ENCODE measurements around the gene CAMSAP2.

Gene CAMSAP2

DNA sequence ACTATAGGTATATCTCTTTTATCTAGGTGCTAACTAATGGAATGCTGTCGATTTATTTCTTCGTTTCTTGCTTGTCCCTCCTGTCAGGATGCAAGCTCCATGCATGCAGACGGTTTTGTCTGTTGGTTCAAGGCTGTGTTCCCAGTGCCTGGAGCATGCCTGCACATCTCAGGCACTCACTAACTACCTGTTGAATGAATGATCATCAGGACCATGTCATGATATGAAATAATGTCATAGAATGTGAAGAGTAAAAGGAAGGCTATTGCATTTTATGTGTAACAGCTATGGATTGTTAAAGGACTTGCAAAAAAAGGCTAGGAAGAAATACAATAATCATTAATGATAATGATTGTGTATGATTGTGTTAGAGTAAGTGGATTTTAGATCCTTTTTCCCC lies 138.3 kb downstream of the CAMSAP2 start:
- no peak for DNase-seq (ENCODE audit: low read depth, low spot score)

DNA sequence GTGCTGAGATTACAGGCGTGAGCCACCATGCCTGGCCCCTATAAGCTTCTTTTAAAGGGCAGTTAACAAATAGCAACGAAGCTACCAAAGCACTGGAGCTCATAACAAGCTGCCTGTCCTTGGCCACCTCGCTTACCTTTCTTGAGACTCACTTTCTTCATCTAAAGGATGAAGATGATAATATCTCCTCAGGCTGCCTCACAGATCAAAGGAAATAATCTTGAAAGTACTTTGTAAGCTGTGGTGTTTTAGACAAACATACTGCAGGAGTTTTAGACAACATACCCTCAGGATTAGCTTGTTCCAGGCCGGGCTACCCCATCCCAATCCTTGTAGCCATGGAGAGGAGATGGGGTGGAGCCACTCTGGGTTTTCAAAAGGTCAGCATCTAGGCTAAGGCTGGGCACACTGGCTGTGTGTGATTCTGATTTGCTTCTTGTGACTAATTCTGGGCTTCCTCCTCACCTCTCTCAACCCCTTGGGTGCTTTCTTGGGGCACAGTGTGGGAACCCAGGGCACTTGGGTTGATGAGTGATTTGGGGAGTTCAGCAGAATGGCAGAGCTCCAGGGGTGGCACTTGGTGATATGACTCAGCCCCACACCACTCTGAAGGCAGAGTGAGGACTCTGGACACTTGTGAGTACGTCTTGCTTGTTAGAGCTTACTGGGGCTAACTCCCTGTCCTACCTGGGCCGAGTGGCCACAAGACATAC lies 139.3 kb downstream of the CAMSAP2 start:
- DNase-seq (ENCODE audit: low read depth, low spot score), result no peak

DNA sequence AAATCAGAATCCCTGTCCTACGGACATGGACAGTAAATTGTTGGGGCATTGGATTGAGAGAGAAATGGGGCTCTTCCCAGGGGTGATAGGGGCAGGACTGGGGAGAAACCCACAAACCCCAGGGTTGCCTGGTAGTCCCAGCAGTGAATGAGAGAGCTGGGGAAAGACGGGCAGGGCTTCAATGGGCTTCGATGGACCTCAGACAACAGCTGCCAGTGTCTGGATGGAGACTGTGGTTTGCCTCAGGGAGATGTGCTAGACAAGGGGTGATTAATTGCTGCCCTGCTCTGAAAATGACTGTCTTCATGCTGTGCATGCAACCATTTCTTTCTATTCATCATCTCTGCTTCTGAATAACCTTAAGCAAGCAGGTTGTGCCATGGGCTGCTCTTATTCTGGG lies 141.5 kb downstream of the CAMSAP2 start:
- DNase-seq (ENCODE audit: low read depth, low spot score), result no peak

DNA sequence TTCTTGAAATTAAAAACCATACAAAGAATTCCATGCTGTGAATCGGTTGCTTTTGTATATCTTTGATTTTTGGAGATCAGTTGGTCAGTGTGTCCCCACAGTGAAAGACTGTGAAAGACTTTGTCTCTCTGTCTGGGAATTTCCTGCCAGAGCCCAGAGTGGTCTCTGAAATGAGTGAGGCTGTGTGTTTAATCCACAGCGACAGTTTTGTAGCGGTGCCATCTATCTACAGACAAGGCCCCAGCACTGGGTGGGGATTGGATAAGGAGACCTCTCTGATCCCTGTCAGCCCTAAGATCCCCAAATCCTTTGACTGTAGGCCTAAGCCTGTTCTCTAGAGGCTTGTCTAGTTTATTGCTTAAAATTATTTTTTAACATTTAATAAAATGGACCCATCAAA lies 144.4 kb downstream of the CAMSAP2 start:
- no peak for DNase-seq (ENCODE audit: low read depth, low spot score)

DNA sequence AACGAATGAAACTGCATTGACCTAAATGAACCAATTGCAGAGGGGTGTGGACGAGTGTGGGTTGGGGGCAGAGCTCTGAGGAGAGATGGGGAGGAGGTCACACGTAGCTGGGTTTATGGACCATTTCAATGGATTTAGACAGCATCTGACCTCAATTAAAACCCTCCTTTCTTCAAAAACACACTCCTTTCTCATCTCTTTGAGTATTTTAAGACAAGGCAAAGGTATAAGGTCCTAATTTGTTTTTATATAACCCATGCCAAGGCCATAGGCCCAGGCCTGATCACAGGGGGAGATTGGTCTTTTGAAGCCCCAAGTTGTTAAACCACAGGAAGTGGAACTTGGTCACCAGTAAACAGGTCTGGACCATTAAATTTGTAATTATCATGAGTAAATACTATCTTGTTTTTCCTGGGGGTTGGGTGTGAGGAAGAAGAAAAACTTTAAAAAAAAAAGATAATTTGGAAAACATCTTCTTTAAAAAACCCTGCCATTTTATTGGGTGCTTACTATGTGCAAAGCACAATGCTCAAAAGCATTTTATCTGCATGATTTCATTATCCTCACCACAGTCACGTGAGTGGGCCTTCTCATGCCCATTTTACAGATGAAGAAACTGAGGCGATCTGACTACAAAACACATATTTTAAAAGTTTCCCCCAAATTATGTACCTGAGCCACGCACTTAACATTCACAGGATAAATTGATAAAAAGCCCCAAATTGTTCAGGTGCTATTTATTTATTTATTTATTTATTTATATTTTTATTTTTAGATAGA lies 147.1 kb downstream of the CAMSAP2 start:
- no peak for DNase-seq (ENCODE audit: low read depth, low spot score)

DNA sequence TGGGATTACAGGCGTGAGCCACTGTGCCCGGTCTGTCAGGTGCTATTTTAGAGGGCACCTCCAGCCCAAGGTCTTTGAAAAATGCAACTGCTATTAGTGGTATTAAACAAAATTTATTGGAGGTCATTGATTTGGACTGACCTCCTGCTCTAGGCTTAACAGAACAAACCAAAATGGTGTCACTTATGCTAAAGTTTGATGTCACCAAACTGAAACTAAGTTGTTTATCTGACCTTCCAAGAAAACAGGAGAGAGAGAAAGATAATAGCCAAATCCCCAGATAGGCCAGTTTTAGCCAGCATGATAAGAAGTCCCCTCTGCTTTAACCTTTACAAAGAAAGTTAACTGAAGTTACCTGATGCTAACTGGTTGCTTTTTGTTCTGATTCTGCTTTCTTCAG lies 147.9 kb downstream of the CAMSAP2 start:
- DNase-seq (ENCODE audit: low read depth, low spot score), result no peak

DNA sequence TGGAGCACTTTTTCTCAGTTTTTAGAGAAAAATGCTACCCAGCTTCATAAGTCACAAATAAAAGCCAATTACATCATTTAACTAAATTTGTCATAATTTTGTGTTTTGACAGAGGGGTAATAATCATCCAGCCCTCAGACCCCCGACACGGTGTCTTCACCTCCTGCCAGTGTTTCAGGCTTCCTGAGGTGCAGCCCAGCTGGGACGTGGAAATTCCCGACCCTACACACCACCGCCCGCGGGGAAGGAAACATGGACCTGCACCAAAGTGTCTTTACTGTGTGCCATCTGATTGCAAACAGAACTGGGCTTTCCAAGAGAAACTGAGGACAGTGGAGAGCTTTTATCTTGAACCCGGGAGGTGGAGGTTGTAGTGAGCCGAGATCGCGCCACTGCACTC lies 148.3 kb downstream of the CAMSAP2 start:
- DNase-seq (ENCODE audit: low read depth, low spot score), result no peak

DNA sequence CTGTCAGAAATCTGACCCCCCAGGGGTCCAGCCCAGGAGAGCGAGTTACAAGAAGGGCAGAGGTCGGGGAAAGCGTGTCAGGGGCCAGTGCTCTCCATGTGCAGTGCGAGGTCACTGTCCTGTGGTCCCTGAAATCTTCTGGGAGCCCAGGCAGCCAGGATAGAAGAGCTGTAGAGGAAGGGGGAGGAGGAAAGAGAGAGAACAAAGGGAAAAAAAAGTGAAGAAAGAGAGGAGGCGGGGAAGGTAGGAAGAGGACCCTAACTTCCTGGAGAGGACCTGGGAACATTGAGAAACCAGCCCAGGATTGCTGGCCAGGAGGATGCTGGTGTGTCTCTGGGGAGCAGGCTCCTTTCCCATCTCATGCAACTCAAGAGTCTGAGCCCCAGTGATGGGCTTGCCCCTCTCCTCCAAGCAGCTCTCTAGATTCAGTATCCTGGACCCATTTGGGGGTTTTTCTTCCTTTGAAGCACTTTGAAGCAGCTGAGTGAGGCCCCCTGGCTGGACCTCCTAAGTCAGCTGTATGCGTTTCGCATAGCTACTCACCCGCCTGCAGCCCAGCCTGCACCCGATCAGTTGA lies 149.2 kb downstream of the CAMSAP2 start:
- no peak for DNase-seq (ENCODE audit: low read depth, low spot score)

DNA sequence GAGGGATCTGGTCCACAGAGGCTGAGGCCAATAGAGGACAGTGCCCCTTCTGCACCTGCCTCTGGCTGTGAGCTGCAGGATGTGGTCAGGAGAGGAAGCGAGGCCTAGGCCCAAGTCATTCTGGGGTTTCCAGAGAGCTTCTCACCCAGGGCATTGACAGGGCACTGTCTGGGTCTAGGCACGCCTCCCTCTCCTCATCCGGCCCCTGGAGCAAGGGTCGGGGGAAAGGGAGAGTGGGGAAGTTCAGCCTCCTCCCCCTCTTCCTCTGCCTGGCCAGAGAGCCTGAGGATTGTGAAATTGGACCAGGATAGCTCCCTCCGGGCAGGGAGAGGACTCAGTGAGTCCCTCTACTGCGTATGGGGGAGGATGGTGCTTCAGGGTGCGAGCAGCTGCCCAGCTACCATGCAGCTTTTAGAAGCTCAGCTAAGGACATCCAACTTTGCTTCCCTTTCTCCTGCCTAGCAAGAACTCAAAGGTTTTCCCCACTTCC lies 149.7 kb downstream of the CAMSAP2 start:
- DNase-seq (ENCODE audit: low read depth, low spot score), result no peak

DNA sequence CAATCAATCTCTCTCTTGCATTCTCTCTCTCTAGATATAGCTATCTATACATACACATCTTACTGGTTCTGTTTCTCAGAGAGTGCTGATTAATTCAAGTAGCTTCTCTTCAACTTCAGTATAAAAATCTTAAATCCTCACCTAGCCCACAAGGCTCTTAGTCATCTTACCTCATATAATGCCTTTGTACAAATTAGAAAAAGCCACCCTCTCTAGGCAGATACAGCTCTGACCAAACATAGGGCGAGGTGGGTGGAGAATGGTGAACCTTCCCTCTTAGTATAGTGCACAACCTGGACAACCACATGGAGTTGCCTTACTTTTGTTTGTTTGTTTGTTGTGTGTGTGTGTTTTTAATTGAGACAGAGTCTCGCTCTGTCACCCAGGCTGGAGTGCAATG lies 150.9 kb downstream of the CAMSAP2 start:
- no peak for DNase-seq (ENCODE audit: low read depth, low spot score)

DNA sequence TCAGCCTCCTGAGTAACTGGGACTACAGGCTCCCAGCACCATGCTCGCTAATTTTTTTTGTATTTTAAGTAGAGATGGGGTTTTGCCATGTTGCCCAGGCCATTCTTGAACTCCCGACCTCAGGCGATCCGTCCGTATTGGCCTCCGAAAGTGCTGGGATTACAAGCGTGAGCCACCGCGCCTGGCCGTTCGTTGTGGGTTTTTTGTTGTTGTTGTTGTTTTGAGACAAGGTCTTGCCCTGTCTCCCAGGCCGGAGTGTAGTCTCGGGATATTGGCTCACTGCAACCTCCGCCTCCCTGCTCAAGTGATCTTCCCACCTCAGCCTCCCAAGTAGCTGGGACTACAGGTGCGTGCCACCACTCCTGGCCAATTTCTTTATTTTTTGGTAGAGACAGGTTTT lies 151.3 kb downstream of the CAMSAP2 start:
- no peak for DNase-seq (ENCODE audit: low read depth, low spot score)

DNA sequence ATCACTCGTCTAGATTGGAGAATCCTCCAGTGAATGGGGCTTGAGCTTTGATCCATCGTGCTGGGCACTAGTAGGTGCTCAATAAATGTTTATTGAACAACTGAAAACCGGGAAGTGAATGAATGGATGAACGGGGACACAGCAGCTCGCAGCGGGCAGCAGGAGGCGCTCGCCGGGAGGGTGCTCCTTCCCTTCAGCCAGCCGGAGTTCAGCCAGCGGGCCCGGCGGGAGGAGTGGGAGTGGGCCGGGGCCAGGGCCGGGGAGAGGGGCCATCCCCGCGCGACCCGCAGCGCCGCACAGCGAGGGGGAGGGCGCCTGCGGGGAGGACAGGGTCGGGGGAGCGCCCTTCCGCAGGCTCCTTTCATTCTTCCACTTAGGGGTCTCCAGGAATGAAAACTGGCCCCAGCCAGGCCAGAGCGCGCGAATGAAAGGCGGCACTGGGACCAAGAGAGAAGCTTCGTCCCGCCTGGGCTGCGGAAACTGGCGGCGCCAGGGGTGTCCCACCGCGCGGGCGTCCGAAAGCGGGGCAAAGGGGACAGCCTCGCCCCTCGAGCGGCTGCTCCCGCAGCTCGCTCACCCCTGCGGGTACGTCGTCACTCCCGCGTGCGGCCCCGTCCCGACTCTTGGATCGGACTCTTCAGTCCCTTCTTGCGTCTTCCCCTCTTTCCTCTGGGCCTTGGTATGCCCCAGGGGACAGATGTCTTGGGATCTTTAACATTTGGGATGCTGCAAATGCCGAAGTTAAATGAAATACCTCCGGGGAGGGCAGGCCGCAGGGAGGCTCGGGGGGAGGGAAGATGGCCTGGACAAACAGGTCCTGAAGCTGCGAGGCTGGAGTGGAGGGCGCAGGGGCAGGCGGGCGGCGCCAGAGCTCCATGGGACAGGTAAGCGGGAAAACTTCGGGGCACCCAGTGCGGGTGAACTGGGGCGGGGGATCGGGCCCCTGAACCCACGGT lies 152.4 kb downstream of the CAMSAP2 start:
- peak; percentile 82 for DNase-seq (ENCODE audit: low read depth, low spot score)

DNA sequence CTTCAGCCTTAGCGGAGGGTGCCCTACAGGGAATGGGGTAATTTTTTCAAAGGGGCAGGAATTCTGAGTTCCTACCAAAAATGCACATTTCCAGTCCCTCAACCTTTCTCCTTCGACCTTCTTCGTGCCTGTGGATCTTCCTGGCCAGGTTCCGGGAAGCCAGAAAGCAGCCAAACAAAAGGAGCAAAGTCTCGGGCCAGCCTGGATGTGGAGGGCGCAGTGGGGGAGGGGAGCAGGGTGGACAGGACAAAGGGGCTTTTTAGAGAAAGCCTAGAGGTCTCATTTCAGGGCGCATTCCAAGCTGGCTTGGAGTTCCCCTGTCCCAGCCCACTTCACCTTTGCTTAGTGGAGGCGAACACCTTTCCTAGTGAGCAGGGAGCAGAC lies 153.1 kb downstream of the CAMSAP2 start:
- DNase-seq (ENCODE audit: low read depth, low spot score), result peak; percentile 35

DNA sequence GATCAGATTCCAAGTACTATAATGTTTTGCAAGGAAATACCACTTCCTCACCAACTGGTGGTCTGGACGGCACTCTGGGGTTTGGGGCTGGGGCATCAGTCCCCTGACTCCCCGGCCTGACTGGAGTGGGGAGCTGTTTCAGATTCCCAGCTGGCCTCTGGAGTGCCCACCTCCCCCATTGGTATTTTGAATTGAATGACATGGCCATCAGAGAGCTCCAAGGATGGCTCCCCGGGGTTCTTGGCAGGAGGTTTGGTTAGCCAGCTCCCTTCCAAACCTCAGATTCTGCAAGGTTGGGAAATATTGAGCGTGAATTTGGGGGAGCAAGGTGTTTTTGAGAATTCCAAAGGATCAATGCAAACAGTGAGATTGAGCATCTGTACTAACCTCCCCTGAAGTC lies 153.9 kb downstream of the CAMSAP2 start:
- no peak for DNase-seq (ENCODE audit: low read depth, low spot score)

DNA sequence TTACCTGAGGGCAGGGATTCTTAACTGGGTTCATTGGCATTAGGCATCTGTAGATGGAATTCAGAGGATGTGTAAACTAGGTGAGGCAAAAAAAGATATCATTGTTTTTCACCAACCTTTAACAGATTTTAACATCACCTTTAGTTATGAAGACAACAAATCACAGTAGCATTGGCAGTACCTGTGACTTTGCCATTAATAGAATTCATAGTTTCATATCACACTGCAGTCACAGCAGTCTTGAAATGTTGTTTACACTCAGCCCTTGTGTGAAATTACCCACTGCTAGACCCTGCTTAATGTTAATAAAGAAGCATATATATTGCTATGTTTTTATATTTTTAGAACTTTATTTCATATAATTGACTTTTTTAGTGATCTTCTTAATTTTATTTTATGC lies 154.3 kb downstream of the CAMSAP2 start:
- no peak for DNase-seq (ENCODE audit: low read depth, low spot score)

DNA sequence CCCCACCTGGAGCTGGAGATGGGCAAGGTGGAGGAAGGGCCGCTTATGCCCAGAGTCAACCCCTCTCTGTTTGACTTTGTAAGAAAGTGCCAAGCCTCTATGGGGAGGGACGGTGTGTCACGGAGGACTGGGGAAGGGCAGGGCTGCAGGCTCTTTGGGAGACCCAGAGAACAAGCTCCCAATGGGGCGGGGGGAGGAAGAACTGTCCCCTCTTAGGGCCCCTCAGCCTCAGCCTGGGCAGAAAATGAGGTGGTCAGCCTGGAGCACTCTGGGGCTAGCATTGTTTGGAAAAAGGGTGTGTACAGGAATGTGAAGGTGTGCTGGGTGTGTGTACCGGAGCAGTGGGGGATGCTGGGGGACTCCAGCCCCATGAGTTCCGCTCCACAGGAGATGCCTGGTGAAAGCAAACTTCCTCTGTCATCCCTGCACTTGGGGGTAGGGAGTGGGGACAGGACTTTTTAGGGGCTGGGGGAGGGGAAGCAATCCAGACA lies 154.8 kb downstream of the CAMSAP2 start:
- DNase-seq (ENCODE audit: low read depth, low spot score), result no peak

DNA sequence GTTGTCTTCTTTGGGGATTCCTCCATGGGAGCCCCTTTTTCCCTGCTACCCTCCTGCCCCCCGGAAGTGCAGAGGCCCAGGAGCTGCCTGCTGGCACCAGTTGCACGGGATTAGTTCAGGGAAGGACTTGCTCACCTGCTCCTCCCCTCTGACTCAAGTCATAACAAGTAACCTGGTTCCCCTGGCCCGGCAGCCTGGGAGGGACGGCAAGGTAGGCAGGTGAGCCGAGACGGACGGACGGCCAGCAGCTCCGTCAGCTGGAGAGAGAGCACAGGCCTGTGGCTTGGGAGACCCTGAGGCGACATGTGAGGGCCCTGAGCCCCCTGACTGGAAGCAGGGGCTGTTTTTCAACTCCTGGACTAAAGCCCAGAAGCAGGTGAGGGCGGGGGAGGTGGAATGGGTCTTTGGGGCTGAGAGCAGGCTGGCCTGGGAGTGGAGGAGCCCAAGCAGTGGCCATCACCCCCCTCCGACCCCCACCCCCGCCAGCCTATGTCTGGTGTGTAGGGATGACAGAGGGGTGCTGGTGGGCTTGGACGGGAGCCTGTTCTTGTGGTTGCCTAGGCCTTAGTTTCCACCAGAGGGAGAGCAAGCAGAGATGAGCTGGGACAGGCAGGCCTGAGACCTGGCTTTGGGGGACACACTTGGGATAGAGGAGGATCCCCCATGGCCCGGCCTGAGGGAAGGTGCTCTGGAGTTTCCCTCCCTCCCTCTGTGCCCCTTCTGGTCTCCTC lies 156.2 kb downstream of the CAMSAP2 start, which contains the start of gene INAVA:
Gene INAVA (plus strand): TSS at position 189 of the 731 bp plus-strand sequence. CDS start 3,501 bp downstream, outside the sequence.
- no peak for DNase-seq (ENCODE audit: low read depth, low spot score)

DNA sequence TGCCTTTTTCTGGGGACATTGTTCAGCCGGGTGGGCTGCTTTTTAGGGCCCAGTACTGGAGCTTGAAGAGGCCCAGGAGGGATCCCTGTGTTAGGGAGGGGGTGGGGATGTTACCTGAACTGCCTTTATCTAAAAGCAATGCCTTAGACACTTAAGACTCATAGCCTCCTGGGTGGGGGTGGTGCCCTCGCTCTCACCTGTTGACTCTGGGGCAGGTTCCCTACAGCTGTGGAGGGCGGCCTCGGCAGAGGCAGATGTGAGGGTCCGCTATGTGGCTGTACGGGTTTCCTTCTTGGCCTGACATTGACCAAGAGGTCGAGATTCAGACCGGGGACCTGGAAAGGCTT lies 156.7 kb downstream of the CAMSAP2 start:
- no peak for DNase-seq (ENCODE audit: low read depth, low spot score)

DNA sequence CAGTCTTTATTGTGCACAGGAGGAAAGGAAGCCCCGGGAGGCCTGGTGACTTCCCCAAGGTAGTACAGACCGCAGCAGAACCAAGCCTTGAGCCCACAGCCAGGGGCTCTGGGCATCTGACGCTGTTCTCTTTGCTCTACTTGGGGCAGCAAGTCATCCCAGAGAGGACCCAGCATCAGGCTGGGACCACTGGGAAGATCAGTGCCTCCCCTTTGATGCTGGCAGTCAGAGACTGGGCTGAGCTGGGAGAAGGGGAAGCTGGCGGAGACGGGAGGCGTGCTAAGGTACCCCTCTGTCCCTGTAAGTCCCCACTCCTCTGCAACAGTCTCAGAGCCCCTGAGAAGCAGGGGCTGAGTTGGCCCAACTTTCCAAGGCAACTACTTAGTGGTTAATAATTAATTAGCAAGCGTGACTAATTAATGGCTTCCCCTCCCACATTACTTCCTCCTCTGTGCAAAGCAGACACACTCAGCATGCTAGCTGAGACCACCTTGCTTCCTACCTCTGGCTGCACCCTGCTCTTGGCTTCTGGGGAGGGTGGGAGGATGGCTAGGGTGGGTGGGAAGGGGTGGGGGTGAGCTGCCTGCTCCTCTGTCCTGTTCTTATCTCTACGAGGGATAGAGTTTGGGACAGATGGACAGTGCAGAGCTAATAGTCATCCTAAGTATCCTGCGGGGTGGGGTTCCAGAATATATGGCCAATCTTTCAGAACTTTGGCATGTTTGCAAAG lies 157.3 kb downstream of the CAMSAP2 start:
- DNase-seq (ENCODE audit: low read depth, low spot score), result no peak

Measured in astrocyte of the hippocampus (primary cell).